GM13976 (cell line): ENCODE data around the gene ARID1A.

Source experiments
- DNase-seq: peaks from one replicate; pipeline ENCODE4 v3.0.0; 2012; ENCODE audit warnings: low spot score
- in situ Hi-C: fragments of 300-500 bp; cut with MboI; formaldehyde crosslinking; loops from one replicate; pipeline ENCODE4 v1.12.0; 2022; ENCODE audit warnings: low sequenced_read_pairs, mixed read lengths, inconsistent platforms; ENCODE audit not compliant: unreplicated experiment
- TF ChIP-seq, protein P1 (sequence below): IDR thresholded peaks from 2 replicates; pipeline ENCODE4 v1.5.1; 2012; ENCODE audit warnings: borderline replicate concordance, mild to moderate bottlenecking; ENCODE audit not compliant: insufficient read depth; ENCODE audit errors: extremely low read depth, missing control alignments, control extremely low read depth

The ARID1A gene

DNA sequence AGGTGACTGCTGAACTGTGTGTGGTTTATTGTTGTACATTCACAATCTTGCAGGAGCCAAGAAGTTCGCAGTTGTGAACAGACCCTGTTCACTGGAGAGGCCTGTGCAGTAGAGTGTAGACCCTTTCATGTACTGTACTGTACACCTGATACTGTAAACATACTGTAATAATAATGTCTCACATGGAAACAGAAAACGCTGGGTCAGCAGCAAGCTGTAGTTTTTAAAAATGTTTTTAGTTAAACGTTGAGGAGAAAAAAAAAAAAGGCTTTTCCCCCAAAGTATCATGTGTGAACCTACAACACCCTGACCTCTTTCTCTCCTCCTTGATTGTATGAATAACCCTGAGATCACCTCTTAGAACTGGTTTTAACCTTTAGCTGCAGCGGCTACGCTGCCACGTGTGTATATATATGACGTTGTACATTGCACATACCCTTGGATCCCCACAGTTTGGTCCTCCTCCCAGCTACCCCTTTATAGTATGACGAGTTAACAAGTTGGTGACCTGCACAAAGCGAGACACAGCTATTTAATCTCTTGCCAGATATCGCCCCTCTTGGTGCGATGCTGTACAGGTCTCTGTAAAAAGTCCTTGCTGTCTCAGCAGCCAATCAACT lies 85.5 kb downstream of the ARID1A start:
- DNase-seq = no peak
- TF ChIP-seq, protein P1, sequence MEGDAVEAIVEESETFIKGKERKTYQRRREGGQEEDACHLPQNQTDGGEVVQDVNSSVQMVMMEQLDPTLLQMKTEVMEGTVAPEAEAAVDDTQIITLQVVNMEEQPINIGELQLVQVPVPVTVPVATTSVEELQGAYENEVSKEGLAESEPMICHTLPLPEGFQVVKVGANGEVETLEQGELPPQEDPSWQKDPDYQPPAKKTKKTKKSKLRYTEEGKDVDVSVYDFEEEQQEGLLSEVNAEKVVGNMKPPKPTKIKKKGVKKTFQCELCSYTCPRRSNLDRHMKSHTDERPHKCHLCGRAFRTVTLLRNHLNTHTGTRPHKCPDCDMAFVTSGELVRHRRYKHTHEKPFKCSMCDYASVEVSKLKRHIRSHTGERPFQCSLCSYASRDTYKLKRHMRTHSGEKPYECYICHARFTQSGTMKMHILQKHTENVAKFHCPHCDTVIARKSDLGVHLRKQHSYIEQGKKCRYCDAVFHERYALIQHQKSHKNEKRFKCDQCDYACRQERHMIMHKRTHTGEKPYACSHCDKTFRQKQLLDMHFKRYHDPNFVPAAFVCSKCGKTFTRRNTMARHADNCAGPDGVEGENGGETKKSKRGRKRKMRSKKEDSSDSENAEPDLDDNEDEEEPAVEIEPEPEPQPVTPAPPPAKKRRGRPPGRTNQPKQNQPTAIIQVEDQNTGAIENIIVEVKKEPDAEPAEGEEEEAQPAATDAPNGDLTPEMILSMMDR = no peak
- in situ Hi-C loops = no loop called here

DNA sequence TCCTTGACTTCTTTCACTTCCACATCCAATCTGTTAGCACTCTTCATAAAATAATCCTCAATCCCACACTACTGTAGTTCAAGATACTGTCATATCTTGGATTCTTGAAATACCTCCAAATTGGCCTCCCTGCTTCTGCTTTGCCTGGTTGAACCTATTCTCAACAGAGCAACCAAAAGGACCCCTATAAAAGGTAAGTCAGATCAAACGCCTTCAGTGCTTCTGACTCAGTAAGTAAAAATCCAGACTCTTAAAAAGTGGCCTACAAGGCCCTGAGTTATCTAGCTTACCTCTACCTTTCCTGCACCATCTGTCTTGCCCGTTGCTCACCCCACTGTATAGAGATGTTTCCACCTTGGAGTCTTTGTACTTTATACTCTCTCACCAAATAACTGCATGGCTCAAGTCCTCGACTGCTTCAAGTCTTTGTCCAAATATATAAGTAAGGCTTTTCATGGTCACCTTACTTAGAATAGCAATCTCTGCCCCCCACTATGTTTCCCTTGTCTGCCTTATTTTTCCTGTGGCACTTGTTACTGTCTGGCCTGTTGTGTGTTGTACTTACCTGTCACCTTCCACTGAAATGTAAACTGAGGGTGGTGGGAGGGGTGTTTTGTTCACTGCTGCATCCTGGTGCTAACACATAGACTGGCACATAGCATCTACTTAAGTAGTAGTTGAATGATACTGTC lies 86.9 kb downstream of the ARID1A start:
- no peak for DNase-seq
- in situ Hi-C loops = no loop called here
- TF ChIP-seq, protein P1 = no peak

GRCh38 chr1:26783646-26784022 lies 87.8 kb downstream of the ARID1A start:
- DNase-seq = no peak
- in situ Hi-C loops = no loop called here
- TF ChIP-seq, protein P1 = no peak

DNA sequence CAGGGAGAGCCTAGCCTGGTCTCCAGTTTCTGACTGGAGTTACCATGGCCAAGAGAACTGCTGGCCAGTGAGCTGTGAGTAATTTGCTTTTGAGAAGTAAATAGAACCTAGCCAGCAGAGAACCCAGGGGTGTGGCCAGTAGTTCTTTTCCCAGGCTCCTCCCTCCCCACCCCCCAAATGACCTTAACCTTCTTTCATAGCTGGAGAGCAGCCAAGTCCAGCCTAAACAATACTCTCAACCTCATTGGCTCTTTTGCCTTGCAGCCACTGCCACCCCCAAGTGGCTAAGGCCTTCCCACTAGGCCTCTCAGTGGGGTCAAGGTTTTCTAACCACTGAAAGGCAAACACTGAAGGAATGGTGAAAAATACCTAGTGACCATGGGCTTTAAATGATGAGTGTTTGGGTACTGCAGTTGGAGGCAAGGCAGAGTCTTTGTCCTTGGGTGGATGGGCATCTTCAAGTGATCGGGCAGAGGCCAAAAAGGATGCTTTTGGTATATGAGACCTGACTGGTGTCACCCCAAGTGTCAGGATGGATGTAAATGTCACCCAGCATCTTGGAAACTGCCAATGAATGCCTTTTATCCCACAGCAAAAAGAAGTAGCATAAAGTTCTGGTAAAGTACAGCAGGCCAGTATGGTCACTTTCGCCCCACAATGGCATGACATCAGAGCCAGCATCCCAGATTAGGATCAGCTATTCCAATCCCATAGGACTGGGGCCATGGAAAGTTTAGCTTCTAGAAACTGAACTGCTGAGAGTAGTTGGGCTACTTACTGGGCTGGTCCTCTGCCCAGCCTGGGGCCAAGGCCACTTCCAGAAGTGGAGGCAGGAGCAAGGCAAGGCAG lies 88.4 kb downstream of the ARID1A start:
- no peak for DNase-seq
- in situ Hi-C loops = no loop called here
- TF ChIP-seq, protein P1 = no peak

GRCh38 chr1:26784886-26785285 lies 89.1 kb downstream of the ARID1A start:
- TF ChIP-seq, protein P1 = no peak
- no peak for DNase-seq
- in situ Hi-C loops = loop anchor here (5.0 kb wide), 1 partner anchor 178 kb away; no protein-coding TSS in a partner anchor

- no peak for DNase-seq
- in situ Hi-C loops = loop anchor here (5.0 kb wide), 1 partner anchor 179 kb away; no protein-coding TSS in a partner anchor
- TF ChIP-seq, protein P1 = no peak
Measured at GRCh38 chr1:26785611-26786436, 90.0 kb downstream of the ARID1A start.
